GM12875 (cell line): ENCODE measurements around the gene PUDP.

Experiments
- H3K4me3 ChIP-seq: one replicate; pipeline ENCODE4 v1.5.1; 2011; ENCODE audit warnings: low read depth, low read length, control low read depth
- CTCF ChIP-seq: IDR thresholded peaks from 2 replicates; pipeline ENCODE4 v1.5.1; 2011; ENCODE audit warnings: low read depth, mild to moderate bottlenecking, control low read depth, inconsistent platforms, low read length, moderate library complexity, borderline replicate concordance; ENCODE audit not compliant: insufficient read depth

The PUDP gene

GRCh38 chrX:7159149-7159861 lies 11.4 kb upstream of the PUDP start:
- TF ChIP-seq CTCF, result no peak
- H3K4me3 ChIP-seq, result no peak overlapping the region

- no peak overlapping the region for H3K4me3 ChIP-seq
- TF ChIP-seq CTCF, result no peak
These were observed 10.6 kb upstream of the PUDP start for GRCh38 chrX:7158468-7158990.

GRCh38 chrX:7156879-7157278 lies 8.9 kb upstream of the PUDP start:
- H3K4me3 ChIP-seq, result no peak overlapping the region
- TF ChIP-seq CTCF, result no peak

GRCh38 chrX:7155163-7155562 lies 7.2 kb upstream of the PUDP start:
- TF ChIP-seq CTCF, result no peak

GRCh38 chrX:7154041-7154597 lies 6.2 kb upstream of the PUDP start:
- TF ChIP-seq CTCF, result no peak
- no peak overlapping the region for H3K4me3 ChIP-seq

More at GRCh38 chrX:7155163-7155562, 7.2 kb upstream of the PUDP start:
- no peak overlapping the region for H3K4me3 ChIP-seq

GRCh38 chrX:7153231-7153630 lies 5.3 kb upstream of the PUDP start:
- no peak overlapping the region for H3K4me3 ChIP-seq
- no peak for TF ChIP-seq CTCF

GRCh38 chrX:7149411-7149810 lies 1.5 kb upstream of the PUDP start:
- H3K4me3 ChIP-seq, result no peak overlapping the region

More at GRCh38 chrX:7149411-7149810, 1.5 kb upstream of the PUDP start:
- no peak for TF ChIP-seq CTCF
